Activated T-cell treated with anti-CD3 and anti-CD28 coated beads, Interleukin-2, amount 50 U/mL, for 72 hours (primary cell): ENCODE data around the gene RUSF1. TPM values are rescaled to one million over a fixed set of nuclear protein-coding genes. Genes with fewer than 3 reads are reported as not detected.
"Not testable (repeated sequence)": the region's sequence is repeated elsewhere in the genome, so short reads cannot be mapped to it uniquely, and the experiment has no call there.

Experiments
- ATAC-seq, 2 donors: fragments of 150-1000 bp; cut with Tn5 transposase; replicated peaks in 1 of 2; 2 replicates each; pipeline ENCODE4 v1.10.0; 2021; ENCODE audit warnings: moderate library complexity in 2 of 2, mild to moderate bottlenecking in 1 of 2
- DNase-seq, 2 donors: peaks; one replicate each; pipeline ENCODE4 v3.0.0; 2021 to 2022; ENCODE audit warnings: mixed read lengths in 1 of 2
- H3K27ac Mint-ChIP-seq: one replicate; pipeline ENCODE4 v1.8.0; 2022; ENCODE audit warnings: mild to moderate bottlenecking, moderate library complexity, mixed read lengths
- H3K27me3 Mint-ChIP-seq: one replicate; pipeline ENCODE4 v1.8.0; 2022; ENCODE audit warnings: low read depth, mixed read lengths
- H3K36me3 Mint-ChIP-seq, 2 donors: one replicate each; pipeline ENCODE4 v1.8.0; 2022; ENCODE audit warnings: mixed read lengths in 2 of 2, mild to moderate bottlenecking in 1 of 2; ENCODE audit not compliant: insufficient read depth in 2 of 2
- H3K4me1 Mint-ChIP-seq: one replicate; pipeline ENCODE4 v1.8.0; 2022; ENCODE audit warnings: low read depth, mixed read lengths
- H3K4me3 Mint-ChIP-seq, 2 donors: one replicate each; pipeline ENCODE4 v1.8.0; 2022; ENCODE audit warnings: mild to moderate bottlenecking in 2 of 2, mixed read lengths in 2 of 2, moderate library complexity in 2 of 2
- H3K9me3 Mint-ChIP-seq, 2 donors: one replicate each; pipeline ENCODE4 v1.8.0; 2022; ENCODE audit warnings: mixed read lengths in 2 of 2
- total RNA-seq, 2 donors: library from RNA; stranded (reverse); gene quantifications; one replicate each; pipeline ENCODE4 v1.2.3, GENCODE V29; 2022

RUSF1 gene
- total RNA-seq: 10 to 100 TPM; 46.8 to 57.4 TPM

DNA sequence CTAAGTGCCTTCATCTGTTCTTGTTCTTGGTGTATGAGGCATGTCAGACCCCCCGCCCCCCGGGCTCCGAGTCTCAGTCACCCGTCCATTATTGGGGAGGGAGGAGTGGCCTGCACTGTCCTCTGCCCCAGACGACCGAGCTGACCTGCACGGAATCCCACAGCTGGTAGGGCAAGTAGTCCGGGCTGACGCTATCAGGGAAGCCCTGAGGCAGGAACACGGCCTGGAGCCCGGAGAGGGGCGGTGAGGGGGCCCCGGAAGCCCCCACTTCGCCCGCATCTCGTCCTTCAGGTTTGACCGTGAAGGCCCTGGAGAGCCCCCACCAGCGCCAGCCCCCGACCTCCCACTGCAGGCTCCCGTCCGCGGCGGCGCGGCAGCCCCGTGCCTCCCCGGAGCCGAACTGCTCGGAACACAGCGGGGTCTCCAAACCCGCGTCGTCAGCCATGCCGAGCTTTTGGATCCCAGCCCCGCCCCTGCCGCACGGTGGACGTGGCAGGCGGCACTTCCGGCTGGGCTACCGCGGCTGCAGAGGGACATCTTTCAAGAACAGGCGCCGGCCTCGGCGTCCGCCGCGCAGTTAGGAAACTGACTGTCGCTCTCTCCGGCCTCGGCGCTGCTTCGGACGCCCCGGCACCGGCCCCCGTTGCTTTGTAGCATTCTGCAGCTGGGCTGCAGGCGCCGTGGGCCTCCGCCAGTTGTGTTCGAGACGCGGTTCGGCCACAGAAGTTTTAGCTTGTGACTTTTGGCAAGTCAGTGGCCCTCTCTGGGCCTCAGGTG lies at the start of gene RUSF1:
Gene RUSF1, minus strand, starts transcription at position 463 of the 777 bp plus-strand sequence. Its CDS starts 18 bp downstream, at position 445.
- peaks cover 2 to 7% of the 10 kb centered on the region in 2 donors for H3K36me3 Mint-ChIP-seq
- peak within 1 kb of the TSS; percentile 93 to 99 for H3K4me3 Mint-ChIP-seq
- peaks cover 52% of the 10 kb centered on the region for H3K4me1 Mint-ChIP-seq
- peak; percentile 87 to 91 for ATAC-seq
- H3K9me3 Mint-ChIP-seq: peaks cover 0 to 2% of the 10 kb centered on the region in 2 donors
- H3K27me3 Mint-ChIP-seq: no peaks in the 10 kb centered on the region
- H3K27ac Mint-ChIP-seq: peak within 1 kb of the TSS; percentile 97
- DNase-seq: peak; percentile 91 to 92

DNA sequence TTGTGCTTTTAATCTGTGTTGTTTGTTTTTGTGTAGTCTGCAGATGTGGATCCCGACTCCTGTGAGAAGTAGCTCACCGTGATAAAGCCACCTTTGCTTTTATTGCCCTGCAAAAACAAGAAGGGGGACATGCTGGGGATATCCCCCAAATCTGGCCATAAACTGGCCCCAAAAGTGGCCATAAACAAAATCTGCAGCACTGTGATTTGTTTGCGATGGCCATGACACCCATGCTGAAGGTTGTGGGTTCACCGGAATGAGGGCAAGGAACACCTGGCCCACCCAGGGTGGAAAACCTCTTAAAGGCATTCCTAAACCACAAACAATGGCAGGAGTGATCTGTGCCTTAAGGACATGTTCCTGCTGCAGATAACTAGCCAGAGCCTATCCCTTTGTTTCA lies 34.6 kb upstream of the RUSF1 start:
- H3K4me3 Mint-ChIP-seq: no peak overlapping the region

DNA sequence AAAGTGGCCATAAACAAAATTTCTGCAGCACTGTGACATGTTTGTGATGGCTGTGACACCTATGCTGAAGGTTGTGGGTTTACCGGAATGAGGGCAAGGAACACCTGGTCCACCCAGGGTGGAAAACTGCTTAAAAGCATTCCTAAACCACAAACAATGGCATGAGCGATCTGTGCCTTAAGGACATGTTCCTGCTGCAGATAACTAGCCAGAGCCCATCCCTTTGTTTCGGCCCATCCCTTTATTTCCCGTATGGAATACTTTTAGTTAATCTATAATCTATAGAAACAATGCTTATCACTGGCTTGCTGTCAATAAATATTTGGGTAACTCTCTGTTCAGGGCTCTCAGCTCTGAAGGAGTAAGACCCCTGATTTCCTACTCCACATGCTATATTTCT lies 31.6 kb upstream of the RUSF1 start:
- H3K36me3 Mint-ChIP-seq, H3K27ac Mint-ChIP-seq, H3K4me3 Mint-ChIP-seq, H3K9me3 Mint-ChIP-seq, DNase-seq, H3K4me1 Mint-ChIP-seq, ATAC-seq: not testable (repeated sequence)
- H3K27me3 Mint-ChIP-seq: peaks cover 29% of the 10 kb centered on the region

More for the DNA sequence above, 34.6 kb upstream of the RUSF1 start:
- no peak overlapping the region for H3K27ac Mint-ChIP-seq
- DNase-seq (no peak), ATAC-seq (no peak)
- H3K4me1 Mint-ChIP-seq: peaks cover 5% of the 10 kb centered on the region
- H3K27me3 Mint-ChIP-seq: peaks cover 22% of the 10 kb centered on the region
- peaks cover 2 to 7% of the 10 kb centered on the region in 2 donors for H3K9me3 Mint-ChIP-seq
- peaks cover 1 to 8% of the 10 kb centered on the region in 2 donors for H3K36me3 Mint-ChIP-seq

DNA sequence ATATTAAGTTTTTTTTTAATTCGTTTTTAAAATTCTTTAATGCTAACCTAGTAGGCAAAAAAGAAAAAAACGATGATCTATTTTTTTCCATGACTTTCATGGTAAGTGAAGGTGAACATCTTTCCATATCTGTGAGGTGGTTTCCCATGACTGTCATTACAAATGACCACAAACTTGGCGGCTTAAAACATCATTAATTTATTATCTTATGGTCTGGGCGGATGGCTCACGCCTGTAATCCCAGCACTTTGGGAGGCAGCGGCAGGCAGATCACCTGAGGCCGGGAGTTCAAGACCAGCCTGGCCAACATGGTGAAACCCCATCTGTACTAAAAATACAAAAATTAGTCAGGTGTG lies 30.0 kb upstream of the RUSF1 start:
- H3K36me3 Mint-ChIP-seq, H3K27ac Mint-ChIP-seq, H3K9me3 Mint-ChIP-seq, DNase-seq, H3K4me1 Mint-ChIP-seq, ATAC-seq, H3K4me3 Mint-ChIP-seq: not testable (repeated sequence)
- H3K27me3 Mint-ChIP-seq: peaks cover 37% of the 10 kb centered on the region

DNA sequence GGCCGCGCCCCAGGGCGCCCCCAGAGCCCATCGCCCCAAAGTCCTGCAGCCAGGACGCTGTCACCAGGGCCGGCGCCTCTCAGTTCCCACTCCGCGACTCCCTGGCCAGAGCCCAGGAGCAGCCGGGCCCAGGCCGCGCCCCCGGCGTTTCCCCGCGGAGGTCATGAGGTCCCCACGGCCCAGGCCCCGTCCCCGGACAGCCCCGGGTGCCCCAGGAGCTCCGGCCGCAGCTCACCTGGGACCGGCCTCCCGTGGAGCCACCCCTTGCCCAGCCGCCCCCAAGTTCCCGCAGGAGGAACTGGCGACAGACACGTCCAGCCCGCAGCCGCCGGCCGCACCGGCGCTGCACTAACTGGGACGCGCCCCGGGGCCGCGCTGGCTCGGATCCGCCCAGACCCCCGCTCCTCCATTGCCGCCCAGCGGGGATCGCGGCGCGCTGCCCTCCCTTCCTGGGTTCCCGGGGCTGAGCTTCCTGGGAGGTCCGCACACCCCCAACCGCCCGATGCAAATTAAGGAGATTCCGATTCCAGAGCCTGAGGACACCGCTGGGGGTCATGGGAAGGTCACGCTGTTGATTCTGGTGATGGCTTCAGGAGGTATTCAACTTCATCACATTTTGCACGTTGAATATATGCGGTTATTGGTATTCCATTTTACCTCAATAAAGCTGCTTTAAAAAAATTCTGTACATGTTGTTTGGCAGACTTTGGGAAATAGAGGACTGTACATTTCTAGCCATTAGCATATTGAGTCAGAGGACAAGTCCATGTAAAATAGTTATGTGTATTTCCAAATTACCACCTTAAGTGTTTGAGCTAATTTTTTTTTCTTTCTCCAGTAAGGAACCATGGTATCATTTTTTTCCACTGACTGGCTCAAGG lies 29.4 kb upstream of the RUSF1 start:
- Mint-ChIP-seq H3K27ac (no peak overlapping the region), H3K36me3 (peaks cover 0 to 6% of the 10 kb centered on the region in 2 donors), H3K4me1 (peaks cover 6% of the 10 kb centered on the region), H3K27me3 (peaks cover 37% of the 10 kb centered on the region), H3K4me3 (peak overlapping the region; percentile 68 to 71), H3K9me3 (peaks cover 2 to 7% of the 10 kb centered on the region in 2 donors)
- DNase-seq (peak in 1 of 2 donors; percentile 6), ATAC-seq (peak in 1 of 2 donors; percentile 19)

DNA sequence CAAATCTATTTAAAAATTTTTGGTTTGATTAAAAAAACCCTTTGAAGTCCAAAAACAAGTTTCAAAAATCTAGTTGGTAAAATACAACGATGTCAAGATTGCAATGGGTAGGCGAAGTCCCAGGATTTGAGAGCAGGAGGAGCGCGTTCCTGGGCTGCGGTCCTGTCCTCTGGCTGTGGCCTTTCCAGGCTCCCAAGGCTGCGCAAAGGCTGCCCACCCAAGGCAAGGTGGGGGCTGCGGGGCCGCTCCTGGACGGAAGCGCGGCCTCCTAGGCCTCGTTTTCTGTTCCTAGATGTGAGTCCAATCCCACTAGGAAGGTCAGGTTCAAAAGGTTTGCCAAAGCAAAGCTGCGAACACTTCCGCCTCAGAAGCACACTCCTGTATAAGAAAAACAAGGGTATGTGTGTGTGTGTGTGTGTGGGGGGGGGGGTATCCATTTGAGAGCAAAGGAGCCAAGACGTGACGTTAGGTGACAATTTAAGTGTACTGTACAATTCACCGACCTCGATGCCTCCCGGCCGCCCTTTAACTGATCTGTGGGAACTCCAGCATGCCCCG lies 28.7 kb upstream of the RUSF1 start:
- ATAC-seq (no peak), DNase-seq (no peak)
- no peak overlapping the region for H3K27ac Mint-ChIP-seq
- H3K36me3 Mint-ChIP-seq: peaks cover 0 to 4% of the 10 kb centered on the region in 2 donors
- H3K4me3 Mint-ChIP-seq: no peak overlapping the region
- H3K9me3 Mint-ChIP-seq: peaks cover 2 to 4% of the 10 kb centered on the region in 2 donors
- H3K27me3 Mint-ChIP-seq: peaks cover 32% of the 10 kb centered on the region
- H3K4me1 Mint-ChIP-seq: peaks cover 6% of the 10 kb centered on the region

DNA sequence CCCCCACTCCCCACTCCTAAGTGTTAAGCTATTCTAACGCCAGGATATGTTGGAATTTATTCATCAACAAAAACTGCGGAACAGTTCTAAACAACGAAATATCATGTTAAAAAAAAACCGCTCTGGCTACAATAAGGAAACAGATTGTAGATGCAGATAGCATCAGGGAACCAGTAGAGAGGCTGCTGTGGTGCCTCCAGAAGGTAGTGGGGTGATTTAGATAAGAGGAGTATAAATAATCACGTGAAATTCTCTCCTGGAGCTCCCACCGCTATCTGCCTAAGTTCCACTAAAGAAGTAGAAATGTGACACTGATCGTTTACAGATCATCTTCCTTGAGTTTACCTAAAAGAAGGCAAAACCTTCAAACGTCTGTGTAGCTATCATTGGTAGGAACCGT lies 27.5 kb upstream of the RUSF1 start:
- peaks cover 0 to 4% of the 10 kb centered on the region in 2 donors for H3K9me3 Mint-ChIP-seq
- no peak overlapping the region for H3K4me3 Mint-ChIP-seq
- peaks cover 32% of the 10 kb centered on the region for H3K27me3 Mint-ChIP-seq
- H3K4me1 Mint-ChIP-seq: peaks cover 6% of the 10 kb centered on the region
- DNase-seq: no peak
- no peak for ATAC-seq
- no peak overlapping the region for H3K27ac Mint-ChIP-seq
- peaks cover 0 to 4% of the 10 kb centered on the region in 2 donors for H3K36me3 Mint-ChIP-seq

DNA sequence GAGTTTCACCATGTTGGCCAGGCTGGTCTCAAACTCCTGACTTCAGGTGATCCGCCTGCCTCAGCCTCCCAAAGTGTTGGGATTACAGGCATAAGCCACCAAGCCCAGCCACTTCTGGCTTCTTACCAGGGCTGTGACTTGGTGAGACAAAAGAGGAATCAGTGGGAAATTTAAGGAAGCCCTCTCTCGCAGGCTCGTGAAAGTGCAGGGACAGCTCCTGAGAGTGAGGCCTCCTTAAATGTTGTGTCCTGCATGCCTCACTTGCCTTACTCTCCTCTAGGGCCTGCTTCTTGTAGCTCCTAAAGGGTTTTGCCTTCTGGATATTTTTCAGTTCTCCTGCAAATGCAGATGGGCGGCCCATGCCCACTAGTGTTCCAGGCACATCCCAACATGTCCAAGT lies 24.7 kb upstream of the RUSF1 start:
- no peak for DNase-seq

DNA sequence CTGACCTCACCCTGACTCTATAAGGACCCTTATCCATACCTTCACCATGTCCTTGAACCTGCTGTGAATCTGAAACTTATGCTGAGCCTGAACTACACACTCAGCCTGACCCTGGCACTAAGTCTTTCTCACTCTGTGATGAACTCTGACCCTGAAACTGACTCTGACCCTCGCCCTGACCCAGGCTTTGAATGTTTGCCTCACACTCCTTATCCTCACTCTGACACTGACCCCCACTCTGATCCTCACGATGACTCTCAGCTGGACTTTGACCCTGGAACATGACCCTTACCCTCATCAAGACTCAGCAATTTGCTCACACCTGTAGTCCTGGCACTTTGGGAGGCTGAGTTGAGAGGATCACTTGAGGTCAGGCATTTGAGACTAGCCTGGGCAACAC lies 23.9 kb upstream of the RUSF1 start:
- ATAC-seq (no peak), DNase-seq (no peak)
- Mint-ChIP-seq H3K9me3 (no peaks in the 10 kb centered on the region), H3K4me3 (no peak overlapping the region), H3K4me1 (peaks cover 11% of the 10 kb centered on the region), H3K27ac (no peak overlapping the region), H3K36me3 (no peaks in the 10 kb centered on the region), H3K27me3 (peaks cover 14% of the 10 kb centered on the region)

More for the DNA sequence above, 24.7 kb upstream of the RUSF1 start:
- Mint-ChIP-seq H3K9me3 (no peaks in the 10 kb centered on the region), H3K4me3 (no peak overlapping the region), H3K36me3 (no peaks in the 10 kb centered on the region), H3K27ac (no peak overlapping the region), H3K4me1 (peaks cover 13% of the 10 kb centered on the region), H3K27me3 (peaks cover 16% of the 10 kb centered on the region)
- ATAC-seq: no peak

DNA sequence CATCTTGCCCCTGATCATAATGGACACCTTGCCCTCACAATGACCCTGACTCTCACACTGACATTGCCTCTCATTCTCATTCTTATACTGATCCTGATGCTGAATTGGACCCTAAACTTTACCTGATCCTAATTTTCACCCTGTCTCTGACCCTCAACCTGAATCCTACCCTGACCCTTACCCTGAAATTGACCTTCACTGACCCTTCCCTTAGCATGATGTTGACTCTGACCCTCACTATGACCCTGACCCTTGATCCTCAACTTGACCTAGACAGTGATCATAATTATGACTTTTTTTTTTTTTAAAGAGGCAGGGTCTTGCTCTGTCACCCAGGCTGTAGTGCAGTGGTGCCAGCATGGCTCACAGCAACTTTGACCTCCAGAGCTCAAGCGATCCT lies 22.9 kb upstream of the RUSF1 start:
- H3K27ac Mint-ChIP-seq: no peak overlapping the region
- H3K9me3 Mint-ChIP-seq: no peaks in the 10 kb centered on the region
- DNase-seq (no peak), ATAC-seq (no peak)
- H3K4me3 Mint-ChIP-seq: no peak overlapping the region
- peaks cover 13% of the 10 kb centered on the region for H3K27me3 Mint-ChIP-seq
- H3K4me1 Mint-ChIP-seq: peaks cover 11% of the 10 kb centered on the region
- no peaks in the 10 kb centered on the region for H3K36me3 Mint-ChIP-seq

DNA sequence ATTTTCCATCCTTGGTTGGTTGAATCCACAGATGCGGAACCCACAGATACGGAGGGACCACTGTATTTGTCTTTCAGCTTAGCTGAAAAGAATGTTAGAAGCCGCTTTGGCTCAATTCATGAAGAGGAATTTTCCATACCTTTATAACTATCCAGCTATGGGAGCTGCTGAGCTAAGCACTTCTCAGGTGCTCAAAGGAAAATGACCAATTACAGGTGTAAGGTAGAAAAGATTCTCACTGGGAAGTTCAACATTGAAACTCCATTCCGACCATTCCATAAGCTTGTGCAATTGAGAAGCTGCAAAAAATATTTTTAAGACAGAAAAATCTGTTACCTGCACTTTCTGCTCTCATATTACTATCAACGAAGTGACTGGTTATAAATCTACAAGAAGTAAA lies 22.2 kb upstream of the RUSF1 start:
- H3K36me3 Mint-ChIP-seq: no peaks in the 10 kb centered on the region
- DNase-seq (no peak), ATAC-seq (no peak)
- H3K9me3 Mint-ChIP-seq: no peaks in the 10 kb centered on the region
- peaks cover 11% of the 10 kb centered on the region for H3K4me1 Mint-ChIP-seq
- H3K4me3 Mint-ChIP-seq: no peak overlapping the region
- no peak overlapping the region for H3K27ac Mint-ChIP-seq
- peaks cover 8% of the 10 kb centered on the region for H3K27me3 Mint-ChIP-seq

DNA sequence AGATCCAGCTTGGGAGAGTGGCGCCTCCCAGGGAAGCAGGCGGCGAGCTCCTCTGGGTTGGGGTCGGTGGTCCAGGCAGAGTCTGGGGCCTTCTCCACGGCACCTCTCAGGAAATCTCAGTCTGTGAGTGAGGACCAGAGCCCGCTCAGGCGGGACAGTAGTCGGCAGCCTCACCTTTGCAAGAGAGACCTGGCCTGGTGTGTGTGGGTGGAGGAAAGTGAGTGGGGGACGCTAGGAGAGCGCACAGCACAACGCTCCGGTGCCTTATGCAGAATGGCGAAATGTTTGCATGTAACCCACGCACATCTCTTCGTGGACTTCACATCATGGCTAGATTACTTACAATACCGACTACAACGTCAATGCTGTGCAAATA lies 21.7 kb upstream of the RUSF1 start:
- no peaks in the 10 kb centered on the region for H3K36me3 Mint-ChIP-seq
- peaks cover 11% of the 10 kb centered on the region for H3K4me1 Mint-ChIP-seq
- H3K9me3 Mint-ChIP-seq: no peaks in the 10 kb centered on the region
- DNase-seq: no peak
- H3K27me3 Mint-ChIP-seq: peaks cover 8% of the 10 kb centered on the region
- no peak for ATAC-seq
- no peak overlapping the region for H3K27ac Mint-ChIP-seq
- H3K4me3 Mint-ChIP-seq: peak overlapping the region in 1 of 2 donors; percentile 42
